ENCODE data around the gene TBX3.

TBX3 gene

GRCh38 chr12:114689075-114689994, 5.4 kb upstream of the TBX3 start:
- Histone ChIP-seq H3K27ac (ENCODE audit: low read depth, low read length, severe bottlenecking) (no peak overlapping the region), H3K36me3 (ENCODE audit: control insufficient read depth, insufficient read depth, low read length) (no peaks in the 10 kb centered on the region), H3K9me3 (ENCODE audit: control insufficient read depth, low read length) (no peaks in the 10 kb centered on the region), H3K4me3 (ENCODE audit: extremely low read depth, insufficient read depth, low read length, poor library complexity, severe bottlenecking) (no peak overlapping the region), H3K4me1 (ENCODE audit: control insufficient read depth, insufficient read depth, low read length, poor library complexity, severe bottlenecking) (peaks cover 43% of the 10 kb centered on the region)
- WGBS, 2 experiments (ENCODE audit: insufficient coverage in 2 of 2), result 0 to 20% methylated on average over 1 of the region's 5 CpGs

GRCh38 chr12:114688256-114688845, 4.4 kb upstream of the TBX3 start:
- Histone ChIP-seq H3K4me1 (ENCODE audit: control insufficient read depth, insufficient read depth, low read length, poor library complexity, severe bottlenecking) (peaks cover 43% of the 10 kb centered on the region), H3K36me3 (ENCODE audit: control insufficient read depth, insufficient read depth, low read length) (no peaks in the 10 kb centered on the region), H3K27ac (ENCODE audit: low read depth, low read length, severe bottlenecking) (no peak overlapping the region), H3K9me3 (ENCODE audit: control insufficient read depth, low read length) (no peaks in the 10 kb centered on the region), H3K4me3 (ENCODE audit: extremely low read depth, insufficient read depth, low read length, poor library complexity, severe bottlenecking) (no peak overlapping the region)
- WGBS, 2 experiments (ENCODE audit: insufficient coverage in 2 of 2), result 0 to 6% methylated on average over 4 of the region's 4 CpGs

- WGBS, 2 experiments (ENCODE audit: insufficient coverage in 2 of 2), result 0 to 6% methylated on average over 2 to 7 of the region's 12 CpGs
- Histone ChIP-seq H3K9me3 (ENCODE audit: control insufficient read depth, low read length) (no peaks in the 10 kb centered on the region), H3K36me3 (ENCODE audit: control insufficient read depth, insufficient read depth, low read length) (no peaks in the 10 kb centered on the region), H3K4me3 (ENCODE audit: extremely low read depth, insufficient read depth, low read length, poor library complexity, severe bottlenecking) (no peak overlapping the region), H3K27ac (ENCODE audit: low read depth, low read length, severe bottlenecking) (no peak overlapping the region), H3K4me1 (ENCODE audit: control insufficient read depth, insufficient read depth, low read length, poor library complexity, severe bottlenecking) (peaks cover 38% of the 10 kb centered on the region)
Measured at GRCh38 chr12:114687802-114688201, 3.8 kb upstream of the TBX3 start.

- H3K4me3 ChIP-seq (ENCODE audit: extremely low read depth, insufficient read depth, low read length, poor library complexity, severe bottlenecking), result peak overlapping the region; percentile 9
- no peaks in the 10 kb centered on the region for H3K9me3 ChIP-seq (ENCODE audit: control insufficient read depth, low read length)
- WGBS, 2 experiments (ENCODE audit: insufficient coverage in 2 of 2), result 1 to 3% methylated on average over 33 of the region's 41 CpGs
- H3K27ac ChIP-seq (ENCODE audit: low read depth, low read length, severe bottlenecking), result peak overlapping the region; percentile 94
- H3K36me3 ChIP-seq (ENCODE audit: control insufficient read depth, insufficient read depth, low read length), result peaks cover 4% of the 10 kb centered on the region
- H3K4me1 ChIP-seq (ENCODE audit: control insufficient read depth, insufficient read depth, low read length, poor library complexity, severe bottlenecking), result peaks cover 34% of the 10 kb centered on the region
Measured at GRCh38 chr12:114686773-114687500, 3.0 kb upstream of the TBX3 start.

GRCh38 chr12:114686426-114686772, 2.4 kb upstream of the TBX3 start:
- WGBS, 2 experiments (ENCODE audit: insufficient coverage in 2 of 2), result 2 to 7% methylated on average over 7 to 10 of the region's 11 CpGs
- H3K9me3 ChIP-seq (ENCODE audit: control insufficient read depth, low read length), result no peaks in the 10 kb centered on the region
- peaks cover 34% of the 10 kb centered on the region for H3K4me1 ChIP-seq (ENCODE audit: control insufficient read depth, insufficient read depth, low read length, poor library complexity, severe bottlenecking)
- H3K36me3 ChIP-seq (ENCODE audit: control insufficient read depth, insufficient read depth, low read length), result peaks cover 9% of the 10 kb centered on the region
- peak overlapping the region; percentile 9 for H3K4me3 ChIP-seq (ENCODE audit: extremely low read depth, insufficient read depth, low read length, poor library complexity, severe bottlenecking)
- H3K27ac ChIP-seq (ENCODE audit: low read depth, low read length, severe bottlenecking), result peak overlapping the region; percentile 94

GRCh38 chr12:114685869-114686268, 1.9 kb upstream of the TBX3 start:
- H3K4me3 ChIP-seq (ENCODE audit: extremely low read depth, insufficient read depth, low read length, poor library complexity, severe bottlenecking), result peak overlapping the region; percentile 52
- no peaks in the 10 kb centered on the region for H3K9me3 ChIP-seq (ENCODE audit: control insufficient read depth, low read length)
- 4 to 8% methylated on average over 7 to 9 of the region's 17 CpGs for WGBS, 2 experiments (ENCODE audit: insufficient coverage in 2 of 2)
- peak overlapping the region; percentile 94 for H3K27ac ChIP-seq (ENCODE audit: low read depth, low read length, severe bottlenecking)
- peaks cover 14% of the 10 kb centered on the region for H3K36me3 ChIP-seq (ENCODE audit: control insufficient read depth, insufficient read depth, low read length)
- H3K4me1 ChIP-seq (ENCODE audit: control insufficient read depth, insufficient read depth, low read length, poor library complexity, severe bottlenecking), result peaks cover 34% of the 10 kb centered on the region

- H3K27ac ChIP-seq (ENCODE audit: low read depth, low read length, severe bottlenecking), result peak overlapping the region; percentile 94
- 1 to 3% methylated on average over 15 to 21 of the region's 25 CpGs for WGBS, 2 experiments (ENCODE audit: insufficient coverage in 2 of 2)
- peak overlapping the region; percentile 52 for H3K4me3 ChIP-seq (ENCODE audit: extremely low read depth, insufficient read depth, low read length, poor library complexity, severe bottlenecking)
- H3K36me3 ChIP-seq (ENCODE audit: control insufficient read depth, insufficient read depth, low read length), result peaks cover 20% of the 10 kb centered on the region
- peaks cover 34% of the 10 kb centered on the region for H3K4me1 ChIP-seq (ENCODE audit: control insufficient read depth, insufficient read depth, low read length, poor library complexity, severe bottlenecking)
- no peaks in the 10 kb centered on the region for H3K9me3 ChIP-seq (ENCODE audit: control insufficient read depth, low read length)
Measured at GRCh38 chr12:114685320-114685781, 1.4 kb upstream of the TBX3 start.

DNA sequence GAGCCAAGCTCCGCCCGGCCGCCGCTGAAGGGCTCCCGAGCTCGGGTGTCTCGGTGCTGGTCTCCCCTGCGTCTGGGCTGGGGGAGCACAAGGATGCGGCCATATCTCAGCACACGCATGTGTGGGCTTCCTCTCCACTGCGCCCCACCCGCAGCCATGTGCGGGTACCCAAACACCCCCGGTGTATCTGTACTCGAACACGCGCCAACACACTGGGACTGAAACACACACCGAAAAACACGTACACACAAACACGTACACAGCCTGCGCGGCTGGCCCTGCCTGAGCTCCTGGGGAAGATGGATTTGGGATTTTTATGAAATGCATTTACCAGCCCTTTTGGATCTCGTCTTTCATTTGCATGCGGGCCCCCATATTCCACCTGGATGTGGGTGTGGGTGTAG, 897 bp upstream of the TBX3 start:
- peak overlapping the region; percentile 94 for H3K27ac ChIP-seq (ENCODE audit: low read depth, low read length, severe bottlenecking)

DNA sequence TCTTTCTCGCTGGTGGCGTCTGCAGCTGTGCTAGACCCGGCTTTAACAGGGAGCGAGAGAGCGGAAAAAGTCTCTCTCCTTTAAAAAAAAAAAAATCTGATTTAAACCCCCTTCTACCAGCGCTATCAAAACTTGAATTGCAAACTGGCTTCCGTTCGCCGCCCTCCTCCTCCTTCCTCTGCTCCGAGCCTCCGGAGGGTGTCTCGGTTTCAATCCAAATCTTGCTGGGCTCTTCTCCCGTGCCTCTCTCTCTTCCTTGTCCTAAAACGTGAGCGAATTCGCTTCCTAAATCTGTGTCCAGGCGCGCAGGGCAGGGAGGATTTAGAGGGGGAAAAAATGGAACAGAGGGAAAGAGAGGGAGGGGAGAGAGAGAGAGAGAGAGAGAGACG, 272 bp downstream of the TBX3 start:
- Histone ChIP-seq H3K4me3 (ENCODE audit: extremely low read depth, insufficient read depth, low read length, poor library complexity, severe bottlenecking) (peak overlapping the region; percentile 98), H3K27ac (ENCODE audit: low read depth, low read length, severe bottlenecking) (peak overlapping the region; percentile 94), H3K9me3 (ENCODE audit: control insufficient read depth, low read length) (no peaks in the 10 kb centered on the region), H3K4me1 (ENCODE audit: control insufficient read depth, insufficient read depth, low read length, poor library complexity, severe bottlenecking) (peaks cover 35% of the 10 kb centered on the region), H3K36me3 (ENCODE audit: control insufficient read depth, insufficient read depth, low read length) (peaks cover 36% of the 10 kb centered on the region)
- WGBS, 2 experiments (ENCODE audit: insufficient coverage in 2 of 2), result 0% methylated on average over 9 to 15 of the region's 19 CpGs

More for the DNA sequence above, 897 bp upstream of the TBX3 start:
- Histone ChIP-seq H3K36me3 (ENCODE audit: control insufficient read depth, insufficient read depth, low read length) (peaks cover 24% of the 10 kb centered on the region), H3K4me1 (ENCODE audit: control insufficient read depth, insufficient read depth, low read length, poor library complexity, severe bottlenecking) (peaks cover 36% of the 10 kb centered on the region), H3K4me3 (ENCODE audit: extremely low read depth, insufficient read depth, low read length, poor library complexity, severe bottlenecking) (peak overlapping the region; percentile 52), H3K9me3 (ENCODE audit: control insufficient read depth, low read length) (no peaks in the 10 kb centered on the region)
- WGBS, 2 experiments (ENCODE audit: insufficient coverage in 2 of 2), result 0 to 1% methylated on average over 9 to 18 of the region's 24 CpGs

DNA sequence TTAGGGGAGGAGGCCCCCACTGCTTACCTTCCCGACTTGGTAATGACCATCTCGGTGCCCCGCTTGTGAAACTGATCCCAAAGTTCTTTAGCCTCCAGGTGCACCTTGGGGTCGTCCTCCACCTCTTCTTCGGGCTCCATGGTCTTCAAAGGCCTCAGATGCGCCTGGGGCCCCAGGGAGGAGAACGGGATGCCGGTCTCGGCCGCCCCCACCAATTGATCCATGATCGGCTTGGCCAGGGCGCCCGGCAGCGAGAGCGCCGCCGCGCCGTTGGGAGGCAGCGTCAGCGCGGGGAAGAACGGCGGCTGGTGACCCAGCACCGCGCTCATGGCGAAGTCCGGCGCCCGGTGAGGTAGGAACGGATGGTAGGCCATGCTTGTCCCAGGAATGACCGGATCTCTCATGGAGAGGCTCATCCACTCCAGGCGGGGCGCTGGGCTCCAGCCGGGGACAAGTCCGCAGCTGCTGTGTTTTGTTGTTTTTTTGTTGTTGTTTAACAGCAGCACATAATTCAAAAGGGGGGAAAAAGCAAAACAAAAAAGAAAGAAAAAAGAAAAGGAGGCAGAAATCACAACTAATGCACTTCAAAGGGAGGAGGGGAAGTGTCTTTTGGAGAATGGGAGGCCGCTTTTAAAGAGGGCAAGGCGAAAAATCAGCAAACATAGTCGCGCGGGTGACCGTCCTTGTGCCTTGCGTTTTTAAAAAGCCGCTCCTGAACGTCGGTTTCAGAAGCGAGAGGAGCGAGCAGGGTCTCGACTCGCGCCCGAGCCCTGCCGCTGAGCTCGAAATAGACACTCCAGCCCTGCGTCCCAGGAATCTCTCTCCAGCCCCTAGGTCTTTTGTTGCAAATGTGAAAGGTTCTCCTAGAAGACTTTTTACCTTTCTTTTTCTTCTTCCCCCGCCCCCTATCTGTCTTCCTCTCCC, 928 bp downstream of the TBX3 start:
- Histone ChIP-seq H3K27ac (ENCODE audit: low read depth, low read length, severe bottlenecking) (peak overlapping the region; percentile 94), H3K4me3 (ENCODE audit: extremely low read depth, insufficient read depth, low read length, poor library complexity, severe bottlenecking) (peak overlapping the region; percentile 98), H3K9me3 (ENCODE audit: control insufficient read depth, low read length) (no peaks in the 10 kb centered on the region), H3K4me1 (ENCODE audit: control insufficient read depth, insufficient read depth, low read length, poor library complexity, severe bottlenecking) (peaks cover 36% of the 10 kb centered on the region), H3K36me3 (ENCODE audit: control insufficient read depth, insufficient read depth, low read length) (peaks cover 43% of the 10 kb centered on the region)
- 0% methylated on average over 38 to 49 of the region's 56 CpGs for WGBS, 2 experiments (ENCODE audit: insufficient coverage in 2 of 2)
